GM12878 (cell line): Measurements from ENCODE around the gene DDX24. TPM values are rescaled to one million over a fixed set of nuclear protein-coding genes. Genes with fewer than 3 reads are reported as not detected.

Experiments
- ATF2 ChIP-seq: IDR thresholded peaks from 2 replicates; pipeline ENCODE4 v1.6.1; 2012; ENCODE audit warnings: low read length, inconsistent platforms
- BHLHE40 ChIP-seq, 2 experiments: fragments of 450-650 bp in 1 of 2; IDR thresholded peaks; 2 replicates each; pipeline ENCODE4 v1.6.1; 2011 to 2017; ENCODE audit warnings: low read depth in 2 of 2, borderline replicate concordance in 1 of 2, improper control_type of control experiment in 1 of 2, low read length in 1 of 2, mild to moderate bottlenecking in 1 of 2
- CBFB ChIP-seq: IDR thresholded peaks from 2 replicates; pipeline ENCODE4 v1.6.1; 2016; ENCODE audit warnings: antibody characterized with exemption, low read depth
- CBX5 ChIP-seq: sonication (generic); IDR thresholded peaks from 2 replicates; pipeline ENCODE4 v1.6.1; 2016; ENCODE audit warnings: low read depth, moderate library complexity, mild to moderate bottlenecking, inconsistent platforms
- CREM ChIP-seq: IDR thresholded peaks from 2 replicates; pipeline ENCODE4 v1.6.1; 2014; ENCODE audit warnings: antibody characterized with exemption, low read depth
- EP300 ChIP-seq, 2 experiments: fragments of 150-350 bp in 1 of 2; IDR thresholded peaks; 2 replicates each; pipeline ENCODE4 v1.6.1; 2011 to 2012; ENCODE audit warnings: low read depth in 2 of 2, low read length in 2 of 2, borderline replicate concordance in 1 of 2, improper control_type of control experiment in 1 of 2, inconsistent platforms in 1 of 2; ENCODE audit not compliant: control insufficient read depth in 1 of 2
- ETV6 ChIP-seq, 2 experiments: fragments of 450-650 bp in 1 of 2; IDR thresholded peaks in 1 of 2; conservative IDR thresholded peaks in 1 of 2; 2 replicates each; pipeline ENCODE4 v1.6.1; 2014; ENCODE audit warnings: antibody characterized with exemption in 1 of 2, borderline replicate concordance in 1 of 2, low read depth in 1 of 2, mild to moderate bottlenecking in 1 of 2, moderate library complexity in 1 of 2
- HDGF ChIP-seq: fragments of 450-650 bp; IDR thresholded peaks from 2 replicates; pipeline ENCODE4 v1.6.1; 2016; ENCODE audit warnings: antibody characterized with exemption
- IRF3 ChIP-seq: fragments of 450-650 bp; IDR thresholded peaks from 2 replicates; pipeline ENCODE4 v1.6.1; 2014; ENCODE audit warnings: mild to moderate bottlenecking
- KLF5 ChIP-seq: fragments of 450-650 bp; IDR thresholded peaks from 2 replicates; pipeline ENCODE4 v1.6.1; 2014; ENCODE audit warnings: mild to moderate bottlenecking; ENCODE audit not compliant: partially characterized antibody
- MTA2 ChIP-seq: fragments of 450-650 bp; IDR thresholded peaks from 2 replicates; pipeline ENCODE4 v1.6.1; 2016; ENCODE audit warnings: low read depth, mild to moderate bottlenecking, moderate library complexity
- MXI1 ChIP-seq: fragments of 150-350 bp; IDR thresholded peaks from 2 replicates; pipeline ENCODE4 v1.6.1; 2011; ENCODE audit warnings: low read depth, mild to moderate bottlenecking, inconsistent platforms, low read length, improper control_type of control experiment
- NFYB ChIP-seq: IDR thresholded peaks from 2 replicates; pipeline ENCODE4 v1.6.1; 2011; ENCODE audit warnings: low read depth, mild to moderate bottlenecking, low read length, improper control_type of control experiment, moderate library complexity; ENCODE audit not compliant: insufficient read depth
- NR2F1 ChIP-seq: fragments of 450-650 bp; conservative IDR thresholded peaks from 2 replicates; pipeline ENCODE4 v1.6.1; 2017; ENCODE audit warnings: mild to moderate bottlenecking
- PML ChIP-seq: IDR thresholded peaks from 2 replicates; pipeline ENCODE4 v1.6.1; 2012; ENCODE audit warnings: low read length, inconsistent platforms
- POU2F2 ChIP-seq: IDR thresholded peaks from 3 replicates; pipeline ENCODE4 v1.6.1; 2011; ENCODE audit warnings: low read depth, mild to moderate bottlenecking, low read length, borderline replicate concordance
- PRDM15 ChIP-seq: fragments of 450-650 bp; formaldehyde crosslinking; IDR thresholded peaks from 2 replicates; pipeline ENCODE4 v1.4.0; 2020; ENCODE audit warnings: mild to moderate bottlenecking, moderate library complexity
- SMARCA5 ChIP-seq: fragments of 450-650 bp; IDR thresholded peaks from 2 replicates; pipeline ENCODE4 v1.6.1; 2017; ENCODE audit warnings: mild to moderate bottlenecking
- SMC3 ChIP-seq: IDR thresholded peaks from 2 replicates; pipeline ENCODE4 v1.6.1; 2011; ENCODE audit warnings: low read length, improper control_type of control experiment, borderline replicate concordance
- USF1 ChIP-seq: IDR thresholded peaks from 2 replicates; pipeline ENCODE4 v1.6.1; 2011; ENCODE audit warnings: borderline replicate concordance, low read depth, mild to moderate bottlenecking, moderate library complexity, mixed read lengths, low read length; ENCODE audit not compliant: insufficient read depth; ENCODE audit errors: extremely low read length
- ZNF207 ChIP-seq: fragments of 450-650 bp; IDR thresholded peaks from 2 replicates; pipeline ENCODE4 v1.6.1; 2014; ENCODE audit warnings: antibody characterized with exemption, mild to moderate bottlenecking, borderline replicate concordance
- ZNF217 ChIP-seq: fragments of 450-650 bp; IDR thresholded peaks from 2 replicates; pipeline ENCODE4 v1.6.1; 2017; ENCODE audit warnings: antibody characterized with exemption, mild to moderate bottlenecking
- ZSCAN29 ChIP-seq: fragments of 450-650 bp; IDR thresholded peaks from 2 replicates; pipeline ENCODE4 v1.6.1; 2017; ENCODE audit warnings: mild to moderate bottlenecking, moderate library complexity
- polyA plus RNA-seq, 11 experiments: library from polyadenylated mRNA; depleted of rRNA in 4 of 11; unstranded in 6 of 11; stranded (reverse) in 5 of 11; fragments of >200 nt; fragmentation: Nextera tagmentation in 4 of 11; fragmentation: Illumina TruSeq in 1 of 11; extraction: Ambion mirVana in 4 of 11; extraction: Trizol in 1 of 11; gene quantifications; 1 replicate in 1 of 11; 2 replicates in 10 of 11; pipeline versions ENCODE4 v1.2.1 to v1.2.3, GENCODE V29; 2011 to 2016; ENCODE audit warnings: inconsistent platforms in 2 of 11, missing spikeins in 2 of 11, low read depth in 1 of 11
- total RNA-seq, 4 experiments: library from RNA; depleted of rRNA in 3 of 4; stranded (reverse); fragments of >200 nt in 3 of 4; fragmentation: Illumina TruSeq in 1 of 4; extraction: Trizol in 1 of 4; gene quantifications; 2 replicates each; pipeline versions ENCODE4 v1.2.1 to v1.2.3, GENCODE V29; 2013 to 2021

The DDX24 gene
- total and polyA plus RNA-seq, 10 of the 15 experiments (the other 5 are each of a cell fraction or from before 2014, with no cell fraction given) = 137 to 266 (median 184) TPM

GRCh38 chr14:94080621-94081385, at the start of gene DDX24, which contains the start of gene IFI27L1 (continued):
- TF ChIP-seq SMARCA5 (peak; percentile 70; the same call in 1 of the 2 replicates), ZNF207 (peak; percentile 64; the same call in 1 of the 2 replicates), ZNF217 (no peak), KLF5 (no peak), NR2F1 (peak; percentile 58), MTA2 (no peak; the same call in 1 of the 2 replicates), PML (peak; percentile 73; the same call in 1 of the 2 replicates), CBFB (peak; percentile 87), CBX5 (no peak), NFYB (peak; percentile 88), PRDM15 (CRISPR knock-in tag) (no peak), SMC3 (no peak), ETV6 (conservative IDR thresholded peaks at IDR 0.05 in 1 of 2, IDR thresholded peaks at IDR 0.05 in 1 of 2; ENCODE audit: borderline replicate concordance in 1 of 2, low read depth in 1 of 2) (no peak), CREM (peak; percentile 66; the same call in 1 of the 2 replicates), POU2F2 (peak; percentile 87; the same call in 2 of the 3 replicates), USF1 (no peak), ATF2 (no peak), MXI1 (peak; percentile 86), EP300 (IDR thresholded peaks at IDR 0.05; ENCODE audit: borderline replicate concordance in 1 of 2, control insufficient read depth in 1 of 2, low read depth in 2 of 2, low read length in 2 of 2) (no peak), HDGF (no peak), IRF3 (no peak), BHLHE40 (IDR thresholded peaks at IDR 0.05; ENCODE audit: borderline replicate concordance in 1 of 2, low read depth in 2 of 2, low read length in 1 of 2) (peak; percentile 91 to 98; a peak in 3 of 4 replicates), ZSCAN29 (no peak)
